Fibroblast of lung (primary cell): ENCODE data around the gene SPATA6L. TPM values are rescaled to one million over a fixed set of nuclear protein-coding genes. Genes with fewer than 3 reads are reported as not detected.

ENCODE experiments used
- DNase-seq, 2 donors: peaks; one replicate each; pipeline versions ENCODE4 v3.0.0 to v3.0.0-alpha.2; 2010; ENCODE audit warnings: low read depth in 2 of 2
- H2AFZ ChIP-seq: 2 replicates; pipeline ENCODE4 v1.5.1; 2012; ENCODE audit warnings: low read length, control low read depth, inconsistent platforms
- H3K27ac ChIP-seq: 2 replicates; pipeline ENCODE4 v1.5.1; 2011; ENCODE audit warnings: low read length, control low read depth; ENCODE audit not compliant: insufficient read depth
- H3K27me3 ChIP-seq: 2 replicates; pipeline ENCODE4 v1.5.1; 2011; ENCODE audit warnings: mild to moderate bottlenecking, low read length; ENCODE audit not compliant: control insufficient read depth, insufficient read depth
- H3K36me3 ChIP-seq: 2 replicates; pipeline ENCODE4 v1.5.1; 2011; ENCODE audit warnings: low read length; ENCODE audit not compliant: control insufficient read depth, insufficient read depth
- H3K4me1 ChIP-seq: 2 replicates; pipeline ENCODE4 v1.5.1; 2011; ENCODE audit warnings: low read length; ENCODE audit not compliant: control insufficient read depth, insufficient read depth; ENCODE audit errors: extremely low read depth
- H3K4me2 ChIP-seq: 2 replicates; pipeline ENCODE4 v1.5.1; 2011; ENCODE audit warnings: low read length, control low read depth; ENCODE audit not compliant: insufficient read depth; ENCODE audit errors: extremely low read depth
- H3K4me3 ChIP-seq, 4 experiments: fragments of 200-600 bp in 1 of 4; sonication (generic) in 1 of 4; replicated peaks in 1 of 4; 2 replicates each; pipeline ENCODE4 v1.5.1; 2011 to 2016; ENCODE audit warnings: low read length in 4 of 4, low read depth in 3 of 4, mild to moderate bottlenecking in 3 of 4, control low read depth in 2 of 4, inconsistent platforms in 1 of 4, mixed read lengths in 1 of 4; ENCODE audit not compliant: insufficient read depth in 1 of 4; ENCODE audit errors: control extremely low read depth in 1 of 4
- H3K79me2 ChIP-seq: 2 replicates; pipeline ENCODE4 v1.5.1; 2012; ENCODE audit warnings: mild to moderate bottlenecking, low read length, inconsistent platforms; ENCODE audit not compliant: control insufficient read depth, insufficient read depth
- H3K9ac ChIP-seq: 2 replicates; pipeline ENCODE4 v1.5.1; 2011; ENCODE audit warnings: mild to moderate bottlenecking, low read length, control low read depth; ENCODE audit not compliant: insufficient read depth
- H3K9me3 ChIP-seq: 2 replicates; pipeline ENCODE4 v1.5.1; 2012; ENCODE audit warnings: low read depth, low read length; ENCODE audit not compliant: control insufficient read depth, insufficient read depth
- H4K20me1 ChIP-seq: 2 replicates; pipeline ENCODE4 v1.5.1; 2011; ENCODE audit warnings: low read length; ENCODE audit not compliant: control insufficient read depth, insufficient read depth; ENCODE audit errors: extremely low read depth
- EZH2 ChIP-seq: IDR thresholded peaks from 2 replicates; pipeline ENCODE4 v1.5.1; 2012; ENCODE audit warnings: low read length, control low read depth, mild to moderate bottlenecking; ENCODE audit errors: missing control alignments
- polyA plus RNA-seq, 2 donors: library from polyadenylated mRNA; depleted of rRNA in 1 of 2; stranded (reverse) in 1 of 2; unstranded in 1 of 2; fragments of >200 nt; gene quantifications; 2 replicates each; pipeline ENCODE4 v1.2.1, GENCODE V29; 2011 to 2012; ENCODE audit warnings: missing spikeins in 1 of 2
- total RNA-seq: library from RNA; depleted of rRNA; stranded (reverse); fragments of >200 nt; gene quantifications from 2 replicates; pipeline ENCODE4 v1.2.1, GENCODE V29; 2014
- TF ChIP-seq, protein P1 (sequence below), 2 donors: IDR thresholded peaks in 1 of 2; conservative IDR thresholded peaks in 1 of 2; 1 replicate in 1 of 2; 2 replicates in 1 of 2; pipeline ENCODE4 v1.5.1; 2011 to 2012; ENCODE audit warnings: low read length in 2 of 2, control low read depth in 1 of 2, inconsistent platforms in 1 of 2, low read depth in 1 of 2, mild to moderate bottlenecking in 1 of 2

SPATA6L gene
- total and polyA plus RNA-seq, 2 donors (not counting 1 experiment from before 2014, with no cell fraction given) = 0.54 to 1.2 TPM

DNA sequence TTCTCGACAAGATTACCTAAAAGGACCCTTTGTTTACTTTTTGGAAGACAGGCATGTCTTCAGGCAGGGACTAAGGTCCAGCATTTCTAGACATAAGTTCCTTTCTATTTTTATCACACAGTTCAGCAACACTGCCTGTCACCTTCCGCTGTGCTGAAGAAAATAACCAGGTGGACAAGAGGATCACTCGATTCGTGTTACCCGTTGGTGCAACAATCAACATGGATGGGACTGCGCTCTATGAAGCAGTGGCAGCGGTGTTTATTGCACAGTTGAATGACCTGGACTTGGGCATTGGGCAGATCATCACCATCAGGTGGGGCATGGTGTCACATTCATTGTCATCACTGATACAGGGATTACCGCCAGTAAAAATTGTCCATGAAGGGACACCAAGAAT, 89.8 kb downstream of the SPATA6L start:
- no peaks in the 10 kb centered on the region for H3K4me1 ChIP-seq
- no peak overlapping the region for H3K27ac ChIP-seq
- H3K79me2 ChIP-seq = no peaks in the 10 kb centered on the region
- no peak overlapping the region for H3K9ac ChIP-seq
- H4K20me1 ChIP-seq = no peaks in the 10 kb centered on the region
- no peaks in the 10 kb centered on the region for H3K27me3 ChIP-seq
- no peaks in the 10 kb centered on the region for H3K36me3 ChIP-seq
- no peak for DNase-seq
- TF ChIP-seq, protein P1, sequence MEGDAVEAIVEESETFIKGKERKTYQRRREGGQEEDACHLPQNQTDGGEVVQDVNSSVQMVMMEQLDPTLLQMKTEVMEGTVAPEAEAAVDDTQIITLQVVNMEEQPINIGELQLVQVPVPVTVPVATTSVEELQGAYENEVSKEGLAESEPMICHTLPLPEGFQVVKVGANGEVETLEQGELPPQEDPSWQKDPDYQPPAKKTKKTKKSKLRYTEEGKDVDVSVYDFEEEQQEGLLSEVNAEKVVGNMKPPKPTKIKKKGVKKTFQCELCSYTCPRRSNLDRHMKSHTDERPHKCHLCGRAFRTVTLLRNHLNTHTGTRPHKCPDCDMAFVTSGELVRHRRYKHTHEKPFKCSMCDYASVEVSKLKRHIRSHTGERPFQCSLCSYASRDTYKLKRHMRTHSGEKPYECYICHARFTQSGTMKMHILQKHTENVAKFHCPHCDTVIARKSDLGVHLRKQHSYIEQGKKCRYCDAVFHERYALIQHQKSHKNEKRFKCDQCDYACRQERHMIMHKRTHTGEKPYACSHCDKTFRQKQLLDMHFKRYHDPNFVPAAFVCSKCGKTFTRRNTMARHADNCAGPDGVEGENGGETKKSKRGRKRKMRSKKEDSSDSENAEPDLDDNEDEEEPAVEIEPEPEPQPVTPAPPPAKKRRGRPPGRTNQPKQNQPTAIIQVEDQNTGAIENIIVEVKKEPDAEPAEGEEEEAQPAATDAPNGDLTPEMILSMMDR (conservative IDR thresholded peaks at IDR 0.05 in 1 of 2, IDR thresholded peaks at IDR 0.05 in 1 of 2; ENCODE audit: low read depth in 1 of 2, low read length in 2 of 2) = no peak
- TF ChIP-seq EZH2 = no peak
- H2AFZ ChIP-seq = no peak overlapping the region
- no peak overlapping the region for H3K4me2 ChIP-seq
- no peaks in the 10 kb centered on the region for H3K9me3 ChIP-seq
- no peak overlapping the region for H3K4me3 ChIP-seq

DNA sequence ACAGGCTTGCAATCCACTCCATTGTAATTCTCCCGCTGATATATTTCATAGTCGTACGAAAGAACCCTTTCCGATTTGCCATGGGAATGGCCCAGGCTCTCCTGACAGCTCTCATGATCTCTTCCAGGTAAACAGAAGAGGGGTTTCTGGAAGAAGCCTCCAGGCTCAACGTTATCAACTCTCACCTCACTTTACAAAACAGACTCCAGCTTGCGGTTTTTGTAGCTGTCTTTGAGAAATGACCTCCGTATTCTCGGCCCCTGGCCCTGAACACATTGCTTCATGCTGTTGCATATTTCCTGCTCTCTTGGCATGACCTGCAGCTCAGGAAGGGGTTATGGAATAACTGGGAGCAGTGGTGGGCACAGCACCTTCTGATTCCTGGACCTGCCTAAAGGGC, 90.3 kb downstream of the SPATA6L start:
- no peak overlapping the region for H3K9ac ChIP-seq
- H3K27me3 ChIP-seq = no peaks in the 10 kb centered on the region
- no peaks in the 10 kb centered on the region for H3K36me3 ChIP-seq
- no peak for TF ChIP-seq EZH2
- TF ChIP-seq, protein P1 (conservative IDR thresholded peaks at IDR 0.05 in 1 of 2, IDR thresholded peaks at IDR 0.05 in 1 of 2; ENCODE audit: low read depth in 1 of 2, low read length in 2 of 2) = no peak
- DNase-seq = no peak
- H3K9me3 ChIP-seq = no peaks in the 10 kb centered on the region
- H3K4me2 ChIP-seq = no peak overlapping the region
- no peak overlapping the region for H2AFZ ChIP-seq
- no peak overlapping the region for H3K27ac ChIP-seq
- no peaks in the 10 kb centered on the region for H4K20me1 ChIP-seq
- no peak overlapping the region for H3K4me3 ChIP-seq
- H3K4me1 ChIP-seq = no peaks in the 10 kb centered on the region
- no peaks in the 10 kb centered on the region for H3K79me2 ChIP-seq

DNA sequence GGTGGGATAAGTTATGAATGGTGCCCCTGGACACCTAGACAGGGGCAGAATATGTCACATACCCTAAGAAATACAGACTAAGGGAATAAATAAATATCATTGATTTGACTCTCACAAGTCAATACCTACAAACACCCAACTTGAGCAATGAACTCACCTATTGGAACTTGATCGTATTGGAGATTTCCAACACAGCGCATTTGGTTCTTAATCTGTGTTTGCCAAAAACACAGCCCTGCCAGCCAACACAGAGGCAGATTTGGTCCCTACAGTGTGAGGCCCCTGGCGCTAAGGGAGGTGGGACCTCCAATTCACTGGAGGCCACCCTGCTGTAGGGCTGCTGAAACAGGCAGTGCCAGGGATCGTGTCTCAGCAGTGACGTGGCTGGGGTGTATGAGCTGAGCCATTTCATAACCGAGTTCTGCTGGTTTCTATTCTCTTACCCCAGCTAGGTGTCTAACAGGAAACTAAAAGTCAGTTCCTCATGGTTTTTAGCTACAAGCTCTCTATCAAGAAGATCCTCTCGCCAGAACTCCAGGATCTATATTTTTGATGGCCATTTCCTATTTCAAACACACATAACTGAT, 91.5 kb downstream of the SPATA6L start:
- no peak overlapping the region for H3K4me2 ChIP-seq
- H2AFZ ChIP-seq = no peak overlapping the region
- no peak overlapping the region for H3K27ac ChIP-seq
- H3K4me3 ChIP-seq = no peak overlapping the region
- H3K27me3 ChIP-seq = no peaks in the 10 kb centered on the region
- H4K20me1 ChIP-seq = no peaks in the 10 kb centered on the region
- no peaks in the 10 kb centered on the region for H3K9me3 ChIP-seq
- H3K4me1 ChIP-seq = no peaks in the 10 kb centered on the region
- DNase-seq = no peak
- H3K36me3 ChIP-seq = no peaks in the 10 kb centered on the region
- TF ChIP-seq, protein P1 (conservative IDR thresholded peaks at IDR 0.05 in 1 of 2, IDR thresholded peaks at IDR 0.05 in 1 of 2; ENCODE audit: low read depth in 1 of 2, low read length in 2 of 2) = no peak
- no peak for TF ChIP-seq EZH2
- no peak overlapping the region for H3K9ac ChIP-seq
- no peaks in the 10 kb centered on the region for H3K79me2 ChIP-seq
